HG03439 (cell line): Measurements from ENCODE around the gene CNNM4.

Experiments
- ATAC-seq: cut with Tn5 transposase; IDR thresholded peaks from one replicate; pipeline ENCODE4 v1.9.1; 2021; ENCODE audit warnings: mild to moderate bottlenecking, moderate library complexity; ENCODE audit not compliant: unreplicated experiment

CNNM4 gene

GRCh38 chr2:96856776-96857666 lies 96.3 kb downstream of the CNNM4 start:
- peak; percentile 13 for ATAC-seq

- peak; percentile 96 for ATAC-seq
Measured at GRCh38 chr2:96857667-96858372, 97.1 kb downstream of the CNNM4 start, which contains the start of gene ANKRD39. TSS of gene ANKRD39 (minus strand) at chr2:96858016. CDS start at chr2:96857987, 29 bp downstream.

GRCh38 chr2:96859099-96859649 lies 98.5 kb downstream of the CNNM4 start:
- no peak for ATAC-seq

- ATAC-seq = no peak
Measured at GRCh38 chr2:96859681-96860064, 99.0 kb downstream of the CNNM4 start.

- ATAC-seq = no peak
Measured at GRCh38 chr2:96860065-96861029, 99.6 kb downstream of the CNNM4 start.

- no peak for ATAC-seq
Measured at GRCh38 chr2:96861074-96861473, 100.4 kb downstream of the CNNM4 start.
